Thyroid gland (tissue), 4 donors: Measurements from ENCODE around the gene SYTL4.

ENCODE experiments used
- CTCF ChIP-seq, 6 experiments: fragments of 200-600 bp in 3 of 6; fragments of 450-650 bp in 3 of 6; sonication (generic) in 3 of 6; IDR thresholded peaks; one replicate each; pipeline ENCODE4 v1.5.1; 2016 to 2019; ENCODE audit warnings: antibody characterized with exemption in 6 of 6, mild to moderate bottlenecking in 2 of 6, inconsistent platforms in 1 of 6, moderate library complexity in 1 of 6
- POLR2A ChIP-seq, 2 donors: fragments of 450-650 bp; IDR thresholded peaks; one replicate each; pipeline ENCODE4 v1.6.1; 2017; ENCODE audit warnings: antibody characterized with exemption in 2 of 2, mild to moderate bottlenecking in 2 of 2, moderate library complexity in 1 of 2

- no peak for TF ChIP-seq POLR2A (IDR thresholded peaks at IDR 0.05)
- no peak for TF ChIP-seq CTCF (IDR thresholded peaks at IDR 0.05)
Observed at GRCh38 chrX:100719139-100719538, 12.8 kb downstream of the SYTL4 start.
